HG03025 (cell line): Measurements from ENCODE around the gene CNIH3.

Source experiments
- ATAC-seq: cut with Tn5 transposase; IDR thresholded peaks from one replicate; pipeline ENCODE4 v1.9.1; 2021; ENCODE audit warnings: mild to moderate bottlenecking, moderate library complexity; ENCODE audit not compliant: unreplicated experiment, low FRiP score

CNIH3 gene

DNA sequence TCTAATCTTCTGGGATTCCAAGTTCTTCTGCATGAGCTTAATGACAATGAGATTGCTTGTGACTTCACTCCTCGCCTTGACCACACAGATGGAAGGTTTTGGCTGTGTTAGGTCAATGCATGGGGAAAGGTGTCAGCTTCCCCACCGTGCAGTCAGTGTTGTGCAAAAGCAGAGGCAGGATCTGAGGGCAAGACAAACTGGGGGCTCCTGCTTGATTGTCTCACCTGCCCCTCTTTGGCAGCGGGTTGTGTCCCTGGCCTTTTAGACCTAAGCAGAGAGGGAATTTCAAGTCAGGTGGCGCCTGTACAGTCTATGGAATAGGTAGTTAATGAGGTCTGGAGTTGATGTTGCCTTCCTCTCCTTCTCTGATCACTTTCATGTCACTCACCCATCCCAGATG is 150.1 kb downstream of the CNIH3 start:
- ATAC-seq, result no peak

DNA sequence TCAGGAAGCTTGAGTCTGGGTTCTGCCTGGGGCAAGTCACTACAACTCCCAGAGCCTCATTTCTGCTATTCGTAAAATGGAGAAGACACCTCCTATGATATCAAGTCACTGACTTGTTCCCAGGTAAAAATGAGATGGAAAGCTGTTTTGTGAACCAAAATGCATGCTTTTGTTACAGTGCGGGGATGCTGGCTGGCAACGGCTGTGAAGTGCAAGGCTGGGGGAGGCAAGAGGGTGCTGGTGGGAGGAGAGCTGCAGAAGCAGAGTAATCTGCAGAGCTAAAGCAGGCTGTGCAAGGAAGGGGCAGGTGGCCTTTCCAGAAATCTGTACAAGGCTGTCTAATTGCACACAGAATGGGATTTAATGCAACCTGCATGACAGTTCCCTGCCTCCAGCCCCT is 150.9 kb downstream of the CNIH3 start:
- no peak for ATAC-seq

DNA sequence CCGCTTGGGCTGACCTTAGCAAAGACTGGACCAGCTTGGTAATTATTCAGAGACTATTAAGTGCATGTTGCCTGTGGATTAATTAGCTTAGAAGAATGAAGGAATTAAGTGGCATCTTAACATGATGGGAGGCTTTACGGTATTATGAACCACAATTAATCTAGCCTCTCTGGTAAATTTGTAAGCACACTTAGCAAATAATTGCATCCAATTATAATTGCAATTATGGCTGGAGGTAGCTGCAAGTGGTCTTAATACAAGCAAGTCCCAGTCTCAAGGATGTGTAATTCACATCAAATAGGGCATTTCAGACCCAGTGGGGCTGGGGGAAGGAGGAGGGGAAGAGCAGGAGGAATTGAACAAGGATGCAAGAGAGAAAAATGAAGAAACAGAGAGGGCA is 151.6 kb downstream of the CNIH3 start:
- no peak for ATAC-seq

DNA sequence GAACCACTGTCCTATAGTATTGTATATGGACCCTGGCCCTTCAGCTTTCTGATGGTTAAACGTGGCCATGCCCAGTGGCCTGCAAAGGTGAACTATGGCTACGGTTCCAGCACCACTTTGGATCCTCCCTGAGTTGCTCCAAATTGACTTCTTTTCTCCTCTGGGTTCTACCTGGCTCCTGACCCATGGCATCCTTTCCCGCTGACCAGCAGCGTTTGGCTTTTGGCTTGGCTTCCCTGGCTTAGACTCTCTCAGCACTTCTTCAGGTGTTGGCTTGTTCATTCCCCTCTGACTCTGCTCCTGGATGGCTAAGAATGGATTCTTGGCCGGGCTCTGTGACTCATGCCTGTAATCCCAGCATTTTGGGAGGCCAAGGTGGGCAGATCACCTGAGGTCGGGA is 152.9 kb downstream of the CNIH3 start:
- ATAC-seq, result no peak

DNA sequence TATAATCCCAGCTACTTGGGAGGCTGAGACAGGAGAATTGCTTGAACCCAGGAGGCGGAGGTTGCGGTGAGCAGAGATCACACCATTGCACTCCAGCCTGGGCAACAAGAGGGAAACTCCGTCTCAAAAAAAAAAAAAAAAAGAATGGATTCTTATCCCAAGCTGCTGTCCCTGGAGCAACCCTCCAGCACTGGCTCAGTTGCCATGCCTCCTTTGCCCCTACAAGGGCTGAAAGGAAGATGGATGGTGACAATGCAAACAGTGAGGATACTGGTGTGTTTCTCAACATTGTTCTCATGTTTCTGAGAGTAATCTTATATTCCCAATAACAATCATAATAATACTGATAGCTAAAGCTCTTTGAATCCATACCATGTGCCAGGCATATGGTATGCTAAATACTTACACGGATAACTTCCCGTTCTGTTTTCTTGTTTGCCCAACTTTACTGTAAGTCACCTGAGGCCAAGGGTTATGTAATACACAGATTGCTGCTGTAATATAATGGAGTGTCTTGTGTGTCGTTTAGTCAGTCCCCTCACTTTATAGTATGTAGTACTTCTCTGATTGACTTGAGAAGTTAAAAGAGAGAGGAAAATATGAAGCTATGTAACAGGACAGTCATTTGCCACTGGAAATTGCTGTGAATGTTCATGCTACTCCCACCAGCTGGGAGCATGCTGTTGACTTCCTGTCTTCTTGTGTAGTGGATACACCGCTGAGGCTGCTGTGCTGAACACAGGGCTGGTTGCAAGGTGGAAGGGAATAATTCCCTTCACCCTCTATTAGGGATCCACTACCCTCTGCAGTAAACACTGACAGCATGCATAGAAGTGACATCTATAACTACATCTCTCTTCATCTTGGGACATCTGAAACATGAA is 153.6 kb downstream of the CNIH3 start:
- no peak for ATAC-seq

DNA sequence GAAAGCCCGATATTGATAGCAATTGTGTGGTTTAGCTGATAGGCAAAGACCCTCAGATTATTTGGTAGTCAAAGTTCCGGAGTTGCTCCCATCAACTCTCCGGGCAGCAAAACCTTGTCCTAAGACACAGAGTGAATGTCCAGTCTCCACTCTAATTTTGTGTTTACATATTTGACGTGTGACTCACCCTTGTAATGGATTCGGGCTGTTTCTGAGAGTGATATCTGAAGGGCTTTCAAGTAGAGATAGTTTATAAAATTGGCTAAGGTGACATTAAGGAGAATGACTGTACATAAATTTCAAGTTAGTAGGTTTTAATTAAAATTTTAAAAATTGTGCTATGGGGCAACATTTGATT is 154.2 kb downstream of the CNIH3 start:
- ATAC-seq, result no peak

DNA sequence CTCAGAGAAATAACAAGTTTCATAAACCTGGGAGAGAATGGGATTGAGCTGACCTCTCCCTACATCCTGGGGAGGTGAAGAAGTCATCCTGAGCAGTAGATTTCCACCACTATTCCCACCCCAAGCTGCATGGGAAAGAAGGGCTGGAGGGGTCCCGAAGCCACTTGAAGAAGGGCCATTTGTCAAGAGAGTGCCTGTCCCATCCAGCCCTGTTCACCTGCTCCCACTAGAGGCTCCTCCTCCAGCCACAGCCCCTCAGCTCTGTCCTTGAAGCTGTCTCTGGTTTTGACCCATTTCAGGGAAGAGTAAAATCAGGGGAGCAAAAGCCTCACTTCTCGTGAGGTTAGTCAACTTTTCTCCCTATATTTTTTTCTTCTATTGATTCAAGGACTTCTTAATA is 157.5 kb downstream of the CNIH3 start:
- no peak for ATAC-seq

DNA sequence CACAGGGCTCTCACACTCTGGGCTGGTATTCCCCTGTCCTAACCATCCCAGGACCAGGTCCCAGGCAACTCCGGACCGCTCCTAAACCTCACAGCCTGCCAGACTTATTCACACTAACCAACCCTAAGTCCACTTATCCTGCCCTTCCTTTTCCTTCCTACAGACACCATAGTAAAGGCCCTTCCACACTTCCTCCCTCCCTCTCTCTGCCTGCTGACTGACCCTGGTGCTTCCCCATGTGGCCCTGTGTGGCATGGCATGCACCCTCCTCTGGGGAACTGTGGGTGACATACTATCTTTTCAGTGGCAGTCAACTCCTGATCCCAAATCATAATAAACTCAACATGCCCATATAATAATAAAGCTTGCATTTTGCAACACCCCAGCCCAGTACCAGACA is 158.3 kb downstream of the CNIH3 start:
- ATAC-seq, result no peak

DNA sequence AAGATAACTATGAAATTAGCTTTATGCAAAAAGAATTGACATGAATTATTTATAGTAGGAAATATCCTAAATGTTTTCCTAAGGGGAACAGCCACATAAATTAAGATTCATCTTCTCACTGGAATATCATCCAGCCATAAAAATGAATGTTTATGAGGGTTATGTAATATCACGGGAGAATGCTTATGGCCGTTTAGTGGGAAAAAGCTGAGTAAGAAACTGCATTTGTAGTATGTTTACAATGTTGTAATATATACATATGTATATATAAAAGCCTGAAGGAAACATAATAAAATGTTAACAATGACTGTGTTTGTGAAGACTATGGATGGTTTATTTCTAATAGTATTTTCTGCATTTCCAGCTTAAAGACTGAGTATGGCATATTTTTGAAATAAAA is 161.1 kb downstream of the CNIH3 start:
- no peak for ATAC-seq

DNA sequence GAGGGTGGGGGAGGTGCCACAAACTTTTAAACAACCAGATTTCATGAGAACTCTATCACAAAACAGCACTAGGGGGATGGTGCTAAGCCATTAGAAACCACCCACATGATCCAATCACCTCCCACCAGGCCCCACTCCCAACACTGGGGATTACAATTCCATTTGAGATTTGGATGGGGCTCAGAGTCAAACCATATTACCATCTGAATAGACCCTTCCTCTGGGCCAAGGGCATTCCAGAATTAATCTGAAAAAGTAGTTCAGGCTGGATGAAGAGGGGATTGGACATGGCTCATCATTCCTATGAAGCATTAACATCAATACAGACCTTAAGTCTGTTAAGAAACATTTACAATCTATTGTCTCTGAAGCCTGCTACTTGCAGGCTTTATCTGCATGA is 163.4 kb downstream of the CNIH3 start:
- no peak for ATAC-seq

DNA sequence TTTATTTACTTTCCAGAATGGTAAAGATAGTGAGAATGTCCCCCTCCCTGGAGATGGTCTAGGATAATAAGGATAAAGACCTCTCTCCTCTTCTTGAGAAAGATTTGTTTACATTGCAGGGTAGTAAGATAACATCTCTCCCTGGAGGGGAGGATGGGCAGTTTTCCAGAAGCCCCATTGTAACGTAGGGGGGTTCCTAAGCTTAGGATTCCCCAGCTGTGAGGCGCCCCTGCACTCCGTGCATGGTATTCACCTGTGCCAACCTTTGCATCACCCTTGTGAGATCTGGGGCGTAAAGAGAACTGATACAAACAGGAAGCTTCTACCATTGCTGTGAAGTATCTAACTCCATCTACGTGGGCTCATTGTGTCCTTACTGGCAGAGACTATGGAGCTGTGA is 164.6 kb downstream of the CNIH3 start:
- no peak for ATAC-seq

DNA sequence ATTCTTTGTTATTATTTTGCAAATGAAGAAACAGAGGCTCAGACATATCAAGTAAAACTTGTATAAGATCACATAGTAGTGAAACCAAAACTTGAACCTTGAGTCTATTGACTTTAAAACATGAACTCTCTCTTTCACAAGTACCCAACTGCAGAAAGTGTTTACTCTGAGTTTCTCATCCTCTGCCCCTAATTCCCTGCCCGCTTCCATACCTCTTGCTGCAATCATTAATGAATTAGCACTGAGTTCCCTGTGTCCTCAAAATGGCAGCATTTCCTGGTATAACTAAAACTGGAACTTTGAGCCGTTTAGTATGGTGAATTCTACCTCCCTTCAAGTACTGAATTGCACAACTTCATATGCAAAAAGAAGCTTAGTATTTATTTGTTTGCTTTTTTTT is 165.7 kb downstream of the CNIH3 start:
- peak; percentile 57 for ATAC-seq

DNA sequence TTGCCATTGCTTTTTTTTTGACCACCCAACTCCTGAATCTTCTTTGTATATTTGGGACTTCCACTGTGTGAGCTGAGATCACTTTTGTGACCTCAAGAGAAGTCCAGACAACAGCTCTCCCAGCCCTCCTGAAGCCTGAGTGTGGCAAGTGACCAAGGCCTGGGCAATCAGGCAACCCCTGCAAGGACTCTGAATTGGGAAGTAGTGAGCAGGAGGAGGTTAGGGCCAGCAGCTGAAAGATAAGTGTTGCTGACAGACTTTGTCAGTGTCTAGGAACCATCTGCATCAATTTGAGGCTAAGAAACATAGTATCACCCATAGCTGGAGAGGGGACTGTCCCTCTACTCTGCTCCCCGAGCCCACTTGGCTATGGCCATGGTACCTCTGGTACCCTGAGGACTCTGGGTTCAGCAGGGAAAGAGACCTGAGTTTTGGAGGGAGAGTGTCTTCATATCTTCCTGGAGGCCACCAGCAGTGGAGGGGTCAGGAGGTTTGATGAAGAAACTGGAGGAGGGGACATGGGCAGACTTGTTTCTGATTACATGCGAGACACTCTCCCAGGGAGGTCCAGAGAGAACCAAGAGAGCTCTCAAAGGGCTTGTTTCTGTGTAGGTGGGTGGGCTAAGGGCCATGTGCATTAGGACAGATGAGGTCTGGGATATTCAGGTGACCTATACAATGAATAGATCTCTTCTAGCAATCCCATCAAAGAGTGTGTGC is 166.3 kb downstream of the CNIH3 start:
- no peak for ATAC-seq

DNA sequence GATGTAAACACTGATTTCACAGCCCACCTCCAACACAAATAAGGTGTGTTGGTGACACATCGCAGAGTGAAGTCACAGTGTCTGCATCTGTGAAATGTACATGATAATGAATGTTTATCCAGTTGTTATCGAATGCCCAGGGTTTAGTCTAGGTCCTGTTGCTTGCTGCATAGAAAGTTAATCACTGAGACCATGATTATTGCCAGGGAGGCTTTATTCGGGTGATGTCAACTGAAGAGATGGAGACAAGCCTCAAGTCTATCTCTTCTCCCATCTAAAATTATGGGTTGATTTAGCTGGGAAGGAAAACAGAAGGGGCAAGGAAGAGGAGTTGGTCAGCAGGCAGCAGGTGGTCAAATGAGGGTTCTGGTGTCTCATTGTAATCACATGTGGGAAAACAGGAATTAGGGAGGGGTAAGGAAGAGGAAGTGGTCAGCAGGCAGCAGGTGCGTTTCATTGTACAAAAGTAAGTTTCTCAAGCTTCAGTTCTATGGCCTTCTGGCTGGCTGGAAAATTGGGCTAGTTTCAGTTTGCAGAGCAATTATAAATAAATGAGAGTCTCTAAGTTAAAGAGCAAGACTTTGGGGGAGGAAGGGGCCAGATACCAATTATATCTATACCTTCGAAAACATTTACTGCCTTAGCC is 167.0 kb downstream of the CNIH3 start:
- peak; percentile 69 for ATAC-seq

DNA sequence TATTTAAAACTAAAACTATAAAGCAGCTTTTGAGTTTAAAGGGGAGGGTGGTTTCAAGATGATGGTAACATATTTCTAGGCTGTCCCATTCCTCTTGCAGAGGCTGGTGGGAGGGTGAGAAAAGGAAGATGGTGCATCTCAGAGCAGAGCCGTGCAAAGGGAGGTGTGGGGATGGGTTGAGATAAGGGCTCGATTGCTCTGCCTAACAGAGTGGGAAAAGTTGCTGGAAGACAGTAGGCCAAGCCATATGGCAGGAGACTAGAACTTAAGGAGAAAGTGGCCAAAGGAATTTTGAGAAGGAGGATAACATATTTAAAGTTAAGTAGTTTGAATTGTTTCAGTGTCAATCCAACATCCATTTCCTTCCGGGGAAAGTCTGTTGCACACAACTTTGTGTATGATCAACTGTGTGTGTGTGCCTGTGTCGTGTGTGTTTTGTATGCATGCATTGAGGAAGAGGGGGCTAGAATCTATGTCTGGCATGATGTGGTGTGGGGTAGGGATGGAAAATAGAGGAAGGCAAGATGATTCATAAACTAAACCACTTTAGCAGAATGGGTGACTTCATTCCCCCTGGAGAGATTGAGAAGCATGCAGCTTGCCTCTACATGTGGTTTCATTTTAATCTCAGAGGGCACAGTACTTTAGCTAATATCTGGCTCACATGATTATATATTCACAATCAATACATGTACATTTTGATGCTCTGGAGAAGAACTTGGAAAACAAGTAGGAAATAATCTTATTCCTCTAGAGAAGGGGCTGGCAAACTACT is 168.3 kb downstream of the CNIH3 start:
- ATAC-seq, result no peak

DNA sequence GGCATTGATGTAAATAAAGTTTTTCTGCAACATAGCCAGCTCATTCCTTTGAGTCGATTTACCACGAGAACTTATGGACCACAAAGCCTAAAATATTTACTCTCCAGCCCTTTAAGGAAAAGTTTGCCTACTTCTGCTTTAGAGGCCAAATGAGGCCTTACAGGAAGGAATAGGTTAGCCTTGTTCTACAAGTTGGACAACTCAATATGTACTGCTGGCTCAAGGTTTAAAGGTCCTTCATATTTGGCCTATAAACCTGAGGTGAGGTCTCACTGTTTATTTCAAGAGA is 168.9 kb downstream of the CNIH3 start:
- no peak for ATAC-seq

DNA sequence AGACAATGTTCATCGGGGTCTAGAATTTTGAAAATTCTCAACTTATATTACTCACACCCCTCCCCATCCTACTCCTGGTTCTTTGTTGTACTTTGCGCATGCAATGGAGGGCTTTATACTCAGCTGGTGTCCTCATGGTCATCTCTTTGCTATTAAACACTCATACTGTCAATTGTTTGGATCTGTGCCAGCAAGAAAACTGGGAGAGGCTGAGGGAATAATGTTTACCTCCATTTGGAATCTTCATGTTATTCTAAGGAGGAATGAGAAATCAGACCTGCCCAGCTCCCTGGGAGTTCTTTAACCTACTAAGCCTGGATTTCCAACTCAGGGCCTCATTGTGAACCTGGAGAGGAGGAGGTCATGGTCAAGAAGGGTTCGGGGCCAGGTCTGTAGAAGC is 169.5 kb downstream of the CNIH3 start:
- no peak for ATAC-seq

DNA sequence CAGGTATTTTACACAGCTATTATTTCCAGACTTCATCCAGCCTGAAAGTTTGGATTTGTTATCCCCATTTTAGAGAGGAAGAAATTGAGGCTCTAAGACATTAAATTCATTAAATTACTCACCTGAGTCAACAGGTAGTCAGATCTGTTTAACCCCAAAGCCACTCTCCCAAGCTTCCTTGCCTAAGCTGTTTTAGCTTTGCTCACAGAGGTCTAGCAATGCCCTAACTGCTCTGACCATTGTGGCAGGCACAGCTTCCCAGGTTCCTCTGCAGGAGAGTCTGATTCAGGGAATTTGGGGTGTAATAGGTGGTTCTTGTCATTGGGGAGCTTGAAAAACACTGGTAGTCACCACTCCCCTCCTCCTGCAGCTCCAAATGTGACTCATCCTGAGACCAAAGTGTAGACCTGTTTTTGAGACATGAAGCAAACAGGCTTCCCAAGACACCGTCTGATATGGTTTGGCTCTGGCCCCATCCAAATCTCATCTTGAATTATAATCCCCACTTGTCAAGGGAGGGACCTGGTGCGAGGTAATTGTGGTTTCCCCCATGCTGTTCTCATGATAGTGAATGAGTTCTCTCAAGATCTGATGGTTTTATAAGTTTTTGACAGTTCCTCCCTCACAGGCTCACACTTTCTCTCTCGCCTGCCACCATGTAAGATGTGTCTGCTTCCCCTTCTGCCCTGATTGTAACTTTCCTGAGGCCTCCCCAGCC is 170.6 kb downstream of the CNIH3 start:
- no peak for ATAC-seq

DNA sequence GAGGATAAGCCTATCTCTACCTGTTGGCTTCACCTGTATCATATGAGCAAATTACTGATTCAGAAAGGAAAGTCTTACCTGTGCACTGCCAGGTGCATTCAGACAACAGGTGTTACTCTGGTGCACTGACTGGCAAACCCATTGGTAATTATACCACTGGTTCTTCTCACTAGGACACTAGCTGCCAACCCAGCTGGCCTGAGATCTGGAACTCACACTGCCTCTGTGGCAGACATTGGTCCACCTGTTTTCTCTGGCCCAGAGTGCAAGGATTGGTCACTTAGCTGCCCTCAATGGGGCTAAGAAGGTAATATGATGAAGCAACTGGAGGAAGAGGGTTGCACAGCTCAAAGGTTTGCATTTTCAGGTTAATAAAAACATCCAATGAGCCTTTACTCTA is 173.2 kb downstream of the CNIH3 start:
- no peak for ATAC-seq
